Neural cell (in vitro differentiated cells): Measurements from ENCODE around the gene CASZ1. TPM values are rescaled to one million over a fixed set of nuclear protein-coding genes. Genes with fewer than 3 reads are reported as not detected.

ENCODE experiments used
- H2AFZ ChIP-seq: fragments of 200-600, 300-800 bp; sonication (generic), shearing (Covaris generic); 2 replicates; pipeline ENCODE4 v1.6.0; 2014; ENCODE audit warnings: low read depth, mild to moderate bottlenecking, antibody characterized with exemption, low read length, moderate library complexity
- H3F3A ChIP-seq: fragments of 200-600 bp; shearing (Covaris generic); 2 replicates; pipeline ENCODE4 v1.6.1; 2016; ENCODE audit warnings: mild to moderate bottlenecking, moderate library complexity, mixed read lengths, antibody characterized with exemption, low read length; ENCODE audit not compliant: insufficient read depth, poor library complexity, severe bottlenecking
- H3K27ac ChIP-seq: fragments of 200-600, 300-800 bp; sonication (generic), shearing (Covaris generic); 2 replicates; pipeline ENCODE4 v1.5.1; 2014; ENCODE audit warnings: mild to moderate bottlenecking, low read length, moderate library complexity
- H3K27me3 ChIP-seq: fragments of 300-800, 200-600 bp; sonication (generic), shearing (Covaris generic); 2 replicates; pipeline ENCODE4 v1.6.0; 2014; ENCODE audit warnings: mild to moderate bottlenecking, low read depth, low read length, moderate library complexity; ENCODE audit not compliant: insufficient read depth
- H3K36me3 ChIP-seq: fragments of 300-800, 200-600 bp; sonication (generic), shearing (Covaris generic); 2 replicates; pipeline ENCODE4 v1.5.1; 2014; ENCODE audit warnings: mild to moderate bottlenecking, antibody characterized with exemption, low read length, moderate library complexity; ENCODE audit not compliant: insufficient read depth
- H3K4me2 ChIP-seq: fragments of 300-800, 200-600 bp; sonication (generic), shearing (Covaris generic); 2 replicates; pipeline ENCODE4 v1.6.0; 2014; ENCODE audit warnings: mild to moderate bottlenecking, low read length
- H3K4me3 ChIP-seq: fragments of 300-800, 200-600 bp; sonication (generic), shearing (Covaris generic); 2 replicates; pipeline ENCODE4 v1.5.1; 2014; ENCODE audit warnings: mild to moderate bottlenecking, low read length, moderate library complexity
- H3K79me2 ChIP-seq: fragments of 200-600 bp; shearing (Covaris generic); replicated peaks from 2 replicates; pipeline ENCODE4 v1.6.0; 2014; ENCODE audit warnings: mild to moderate bottlenecking, low read length, moderate library complexity; ENCODE audit not compliant: insufficient read depth
- H3K9ac ChIP-seq: fragments of 300-800, 200-600 bp; sonication (generic), shearing (Covaris generic); 2 replicates; pipeline ENCODE4 v1.6.1; 2016; ENCODE audit warnings: mild to moderate bottlenecking, low read length, mixed read lengths
- H3K9me2 ChIP-seq: fragments of 200-600 bp; shearing (Covaris generic); 2 replicates; pipeline ENCODE4 v1.6.1; 2016; ENCODE audit warnings: mild to moderate bottlenecking, low read length, mixed read lengths; ENCODE audit not compliant: insufficient read depth
- H3K9me3 ChIP-seq: fragments of 200-600, 300-800 bp; sonication (generic), shearing (Covaris generic); 2 replicates; pipeline ENCODE4 v1.6.1; 2016; ENCODE audit warnings: mild to moderate bottlenecking, mixed run types, low read length, moderate library complexity, mixed read lengths
- H4K20me1 ChIP-seq: fragments of 200-600 bp; shearing (Covaris generic); 2 replicates; pipeline ENCODE4 v1.6.1; 2016; ENCODE audit warnings: mild to moderate bottlenecking, mixed run types; ENCODE audit not compliant: insufficient read depth
- CTCF ChIP-seq: fragments of 450-650 bp; IDR thresholded peaks from 2 replicates; pipeline ENCODE4 v1.5.1; 2014; ENCODE audit warnings: antibody characterized with exemption, mild to moderate bottlenecking, moderate library complexity; ENCODE audit not compliant: poor library complexity, severe bottlenecking
- EP300 ChIP-seq: fragments of 450-650 bp; conservative IDR thresholded peaks from 2 replicates; pipeline ENCODE4 v1.6.1; 2014; ENCODE audit warnings: antibody characterized with exemption, mild to moderate bottlenecking, moderate library complexity; ENCODE audit not compliant: poor library complexity, severe bottlenecking
- EZH2 ChIP-seq: fragments of 200-600, 300-800 bp; shearing (Covaris generic), sonication (generic); IDR thresholded peaks from 2 replicates; pipeline ENCODE4 v1.6.1; 2014; ENCODE audit warnings: antibody characterized with exemption, low read length, borderline replicate concordance, mild to moderate bottlenecking; ENCODE audit not compliant: insufficient read depth, poor library complexity, severe bottlenecking
- MXI1 ChIP-seq: fragments of 450-650 bp; conservative IDR thresholded peaks from 2 replicates; pipeline ENCODE4 v1.6.1; 2014; ENCODE audit warnings: antibody characterized with exemption, mild to moderate bottlenecking; ENCODE audit not compliant: poor library complexity, severe bottlenecking
- POLR2AphosphoS5 ChIP-seq: IDR thresholded peaks from 2 replicates; pipeline ENCODE4 v1.6.1; 2012
- RAD21 ChIP-seq: fragments of 450-650 bp; conservative IDR thresholded peaks from 2 replicates; pipeline ENCODE4 v1.6.1; 2014; ENCODE audit warnings: antibody characterized with exemption, mild to moderate bottlenecking, moderate library complexity
- REST ChIP-seq: IDR thresholded peaks from 2 replicates; pipeline ENCODE4 v1.6.1; 2012; ENCODE audit warnings: borderline replicate concordance
- SMC3 ChIP-seq: fragments of 450-650 bp; conservative IDR thresholded peaks from 2 replicates; pipeline ENCODE4 v1.6.1; 2014; ENCODE audit warnings: antibody characterized with exemption, mild to moderate bottlenecking, moderate library complexity; ENCODE audit not compliant: poor library complexity
- TAF1 ChIP-seq: IDR thresholded peaks from 2 replicates; pipeline ENCODE4 v1.6.1; 2012; ENCODE audit warnings: low read depth
- polyA plus RNA-seq: library from polyadenylated mRNA; depleted of rRNA; stranded (reverse); fragments of >200 nt; gene quantifications from 2 replicates; pipeline ENCODE4 v1.2.3, GENCODE V29; 2014

The CASZ1 gene
- polyA plus RNA-seq, 1 donor from 2014 or later, result 0.27 TPM

- Histone ChIP-seq H3K36me3 (no peaks in the 10 kb centered on the region), H3K4me3 (no peak overlapping the region), H3K27me3 (no peaks in the 10 kb centered on the region), H3F3A (no peaks in the 10 kb centered on the region), H3K27ac (no peak overlapping the region), H3K79me2 (no peaks in the 10 kb centered on the region), H2AFZ (no peak overlapping the region), H4K20me1 (no peaks in the 10 kb centered on the region), H3K9ac (no peak overlapping the region), H3K9me3 (no peaks in the 10 kb centered on the region), H3K4me2 (no peak overlapping the region), H3K9me2 (no peaks in the 10 kb centered on the region)
- no peak for TF ChIP-seq SMC3
Measured at GRCh38 chr1:10599194-10599861, 197.1 kb downstream of the CASZ1 start.

- no peaks in the 10 kb centered on the region for H3F3A ChIP-seq
Measured at GRCh38 chr1:10598389-10598702, 198.1 kb downstream of the CASZ1 start.

GRCh38 chr1:10597492-10598388 is 198.7 kb downstream of the CASZ1 start:
- Histone ChIP-seq H3K27me3 (no peaks in the 10 kb centered on the region), H2AFZ (no peak overlapping the region), H3K27ac (no peak overlapping the region), H3K79me2 (no peaks in the 10 kb centered on the region), H3F3A (no peaks in the 10 kb centered on the region), H3K36me3 (no peaks in the 10 kb centered on the region), H3K9me2 (no peaks in the 10 kb centered on the region), H3K9me3 (no peaks in the 10 kb centered on the region), H3K4me2 (no peak overlapping the region), H4K20me1 (no peaks in the 10 kb centered on the region), H3K4me3 (no peak overlapping the region), H3K9ac (no peak overlapping the region)
- TF ChIP-seq MXI1, result no peak
- no peak for TF ChIP-seq EZH2
- TF ChIP-seq TAF1, result no peak
- no peak for TF ChIP-seq REST
- TF ChIP-seq SMC3, result no peak
- no peak for TF ChIP-seq EP300
- no peak for TF ChIP-seq RAD21
- TF ChIP-seq POLR2AphosphoS5, result no peak
- TF ChIP-seq CTCF, result no peak

More at GRCh38 chr1:10598389-10598702, 198.1 kb downstream of the CASZ1 start:
- no peaks in the 10 kb centered on the region for H3K79me2 ChIP-seq
- no peak overlapping the region for H3K9ac ChIP-seq
- TF ChIP-seq RAD21, result no peak
- peak; percentile 12 for TF ChIP-seq CTCF
- no peaks in the 10 kb centered on the region for H3K36me3 ChIP-seq
- no peaks in the 10 kb centered on the region for H4K20me1 ChIP-seq
- no peak overlapping the region for H2AFZ ChIP-seq
- no peak overlapping the region for H3K4me2 ChIP-seq
- no peaks in the 10 kb centered on the region for H3K9me3 ChIP-seq
- no peak overlapping the region for H3K4me3 ChIP-seq
- H3K9me2 ChIP-seq, result no peaks in the 10 kb centered on the region
- no peak overlapping the region for H3K27ac ChIP-seq
- H3K27me3 ChIP-seq, result no peaks in the 10 kb centered on the region
